ENCODE measurements around the gene TNN.
A peak's percentile ranks its signal among the peaks of the same experiment; 100 is the strongest.
"Not testable (repeated sequence)": the region's sequence is repeated elsewhere in the genome, so short reads cannot be mapped to it uniquely, and the experiment has no call there.

The TNN gene, protein sequence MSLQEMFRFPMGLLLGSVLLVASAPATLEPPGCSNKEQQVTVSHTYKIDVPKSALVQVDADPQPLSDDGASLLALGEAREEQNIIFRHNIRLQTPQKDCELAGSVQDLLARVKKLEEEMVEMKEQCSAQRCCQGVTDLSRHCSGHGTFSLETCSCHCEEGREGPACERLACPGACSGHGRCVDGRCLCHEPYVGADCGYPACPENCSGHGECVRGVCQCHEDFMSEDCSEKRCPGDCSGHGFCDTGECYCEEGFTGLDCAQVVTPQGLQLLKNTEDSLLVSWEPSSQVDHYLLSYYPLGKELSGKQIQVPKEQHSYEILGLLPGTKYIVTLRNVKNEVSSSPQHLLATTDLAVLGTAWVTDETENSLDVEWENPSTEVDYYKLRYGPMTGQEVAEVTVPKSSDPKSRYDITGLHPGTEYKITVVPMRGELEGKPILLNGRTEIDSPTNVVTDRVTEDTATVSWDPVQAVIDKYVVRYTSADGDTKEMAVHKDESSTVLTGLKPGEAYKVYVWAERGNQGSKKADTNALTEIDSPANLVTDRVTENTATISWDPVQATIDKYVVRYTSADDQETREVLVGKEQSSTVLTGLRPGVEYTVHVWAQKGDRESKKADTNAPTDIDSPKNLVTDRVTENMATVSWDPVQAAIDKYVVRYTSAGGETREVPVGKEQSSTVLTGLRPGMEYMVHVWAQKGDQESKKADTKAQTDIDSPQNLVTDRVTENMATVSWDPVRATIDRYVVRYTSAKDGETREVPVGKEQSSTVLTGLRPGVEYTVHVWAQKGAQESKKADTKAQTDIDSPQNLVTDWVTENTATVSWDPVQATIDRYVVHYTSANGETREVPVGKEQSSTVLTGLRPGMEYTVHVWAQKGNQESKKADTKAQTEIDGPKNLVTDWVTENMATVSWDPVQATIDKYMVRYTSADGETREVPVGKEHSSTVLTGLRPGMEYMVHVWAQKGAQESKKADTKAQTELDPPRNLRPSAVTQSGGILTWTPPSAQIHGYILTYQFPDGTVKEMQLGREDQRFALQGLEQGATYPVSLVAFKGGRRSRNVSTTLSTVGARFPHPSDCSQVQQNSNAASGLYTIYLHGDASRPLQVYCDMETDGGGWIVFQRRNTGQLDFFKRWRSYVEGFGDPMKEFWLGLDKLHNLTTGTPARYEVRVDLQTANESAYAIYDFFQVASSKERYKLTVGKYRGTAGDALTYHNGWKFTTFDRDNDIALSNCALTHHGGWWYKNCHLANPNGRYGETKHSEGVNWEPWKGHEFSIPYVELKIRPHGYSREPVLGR (N-terminal part only)
- total RNA-seq: 0 to 0.39 (median 0) reads per million in 3 experiments

DNA sequence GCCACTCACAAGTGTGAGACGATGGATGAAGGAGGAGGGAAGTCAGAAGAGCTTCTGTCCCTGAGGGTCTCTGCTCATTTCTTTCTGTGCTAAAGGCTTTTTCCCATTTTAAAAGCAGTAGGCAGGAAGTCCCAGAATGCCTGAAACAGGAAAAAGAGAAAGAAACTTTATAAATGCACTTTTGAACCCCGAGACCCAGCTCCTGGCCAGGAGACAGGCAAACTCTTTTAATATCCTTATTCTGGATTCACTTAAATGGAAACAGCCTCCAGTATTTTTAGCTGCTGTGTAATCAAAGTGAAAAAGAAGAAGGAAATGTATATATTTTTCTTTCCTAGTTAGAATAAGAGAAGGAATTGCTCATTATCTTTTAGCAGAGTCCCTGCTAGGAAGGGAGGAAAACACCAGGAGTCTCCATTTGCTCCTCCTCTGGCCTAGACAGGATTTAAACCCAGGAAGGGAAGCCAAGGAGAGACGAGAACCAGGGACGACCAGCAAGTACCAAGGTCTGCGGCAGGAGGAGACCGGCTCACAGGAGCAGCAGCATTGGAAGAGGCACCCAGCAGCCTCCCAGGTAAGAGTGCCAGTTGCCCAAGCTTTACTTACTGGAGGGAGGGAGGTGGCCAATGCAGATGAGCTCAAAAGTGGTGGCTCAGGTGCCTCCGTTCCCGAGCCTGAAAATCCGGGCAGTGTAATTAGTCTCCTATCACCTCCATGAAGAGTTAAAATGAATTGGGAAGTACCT, at the start of gene TNN:
Gene TNN (plus strand): TSS at position 472 of the 745 bp plus-strand sequence. CDS start 9,586 bp downstream, outside the sequence.
- no peak for DNase-seq

DNA sequence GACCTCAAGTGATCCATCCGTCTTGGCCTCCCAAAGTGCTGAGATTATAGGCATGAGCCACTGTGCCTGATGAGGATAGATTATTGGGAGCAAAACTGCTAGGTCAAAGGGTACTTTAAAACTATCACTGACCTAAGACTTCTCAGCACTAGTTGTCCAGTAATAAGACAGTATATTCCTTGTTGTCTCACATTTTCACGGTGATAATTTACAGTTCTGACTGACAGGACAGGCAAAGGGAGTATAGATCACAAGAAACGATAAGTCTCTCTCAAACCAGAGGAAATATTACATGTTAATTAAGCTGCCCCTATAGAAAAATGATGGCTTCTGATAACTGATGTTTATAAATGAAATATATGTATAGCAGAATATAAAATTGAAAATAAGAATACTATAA, 48.1 kb upstream of the TNN start:
- no peak for DNase-seq

DNA sequence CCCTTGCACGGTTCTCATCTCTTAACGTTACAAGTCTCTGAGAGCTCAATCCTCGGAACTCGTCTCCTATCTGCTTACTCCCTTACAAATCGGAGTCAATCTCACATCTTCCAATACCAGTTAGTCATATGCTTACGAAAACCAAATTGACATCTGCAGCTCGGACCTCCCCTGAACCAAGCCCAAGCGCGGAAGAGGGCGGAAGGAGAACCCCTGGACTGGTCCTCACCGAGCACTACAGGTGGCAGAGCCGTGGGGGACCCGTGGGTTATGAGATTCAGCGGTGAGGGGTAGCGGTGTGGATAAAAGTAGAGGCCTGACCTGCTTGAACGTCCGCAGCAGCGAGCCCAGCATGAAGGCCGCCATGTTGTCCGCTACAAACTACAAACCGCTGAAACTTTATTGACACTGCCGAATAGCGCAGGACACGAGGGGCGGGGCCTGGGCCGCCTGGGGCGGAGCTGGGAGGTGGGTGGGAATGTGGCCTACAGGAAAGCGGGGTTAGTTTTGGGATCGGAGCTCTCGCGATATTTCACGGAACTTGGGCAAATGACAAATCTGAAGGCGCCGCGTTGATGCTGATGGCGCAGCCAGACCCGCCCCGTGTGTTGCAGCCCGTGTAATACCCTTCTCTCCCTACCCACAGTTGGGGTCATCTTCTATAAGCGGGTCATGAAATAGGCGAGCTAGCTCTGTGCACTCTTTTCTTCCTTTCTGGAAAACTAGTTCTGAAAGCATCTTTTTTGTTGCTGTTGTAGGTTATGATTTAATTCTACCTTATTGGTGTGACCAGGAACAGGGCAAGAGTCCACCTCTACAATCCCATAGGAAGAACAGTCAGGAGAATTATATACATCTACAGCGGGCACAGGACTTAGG, 44.4 kb upstream of the TNN start, which contains the start of gene MRPS14:
Gene MRPS14 (minus strand): TSS at position 383 of the 879 bp plus-strand sequence. CDS start 17 bp downstream, at position 366.
- peak; percentile 97 for DNase-seq

DNA sequence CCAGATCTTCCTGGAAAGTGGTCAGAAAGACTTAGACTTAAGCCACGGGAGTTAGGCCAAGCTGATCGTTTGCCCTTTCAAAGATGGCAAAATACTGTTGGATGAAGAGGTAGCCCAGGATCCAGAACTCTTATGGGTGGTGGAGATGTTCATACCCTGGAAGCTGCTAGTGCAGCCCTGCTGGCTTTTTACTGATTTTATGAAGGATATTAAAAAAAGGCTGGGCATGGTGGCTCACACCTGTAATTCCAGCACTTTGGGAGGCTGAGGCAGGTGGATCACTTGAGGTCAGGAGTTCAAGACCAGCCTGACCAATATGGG, 43.8 kb upstream of the TNN start:
- DNase-seq: not testable (repeated sequence)

DNA sequence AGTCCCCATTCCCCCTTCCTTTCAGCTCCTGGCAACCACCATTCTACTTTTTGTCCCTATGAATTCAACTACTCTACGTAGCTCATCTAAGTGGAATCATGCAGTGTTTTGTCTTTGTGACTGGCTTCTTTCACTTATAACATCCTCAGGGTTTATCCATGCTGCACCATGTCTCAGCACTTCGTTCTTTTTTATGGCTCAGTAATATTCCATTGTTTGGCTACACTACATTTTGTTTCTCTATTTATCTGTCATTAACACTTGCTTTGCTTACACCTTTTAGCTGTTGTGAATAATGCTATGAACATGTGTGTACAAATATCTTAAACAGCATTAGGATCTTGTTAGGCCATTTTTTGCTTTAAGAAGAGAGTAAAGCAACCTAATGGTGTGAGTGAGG, 42.9 kb upstream of the TNN start:
- no peak for DNase-seq

DNA sequence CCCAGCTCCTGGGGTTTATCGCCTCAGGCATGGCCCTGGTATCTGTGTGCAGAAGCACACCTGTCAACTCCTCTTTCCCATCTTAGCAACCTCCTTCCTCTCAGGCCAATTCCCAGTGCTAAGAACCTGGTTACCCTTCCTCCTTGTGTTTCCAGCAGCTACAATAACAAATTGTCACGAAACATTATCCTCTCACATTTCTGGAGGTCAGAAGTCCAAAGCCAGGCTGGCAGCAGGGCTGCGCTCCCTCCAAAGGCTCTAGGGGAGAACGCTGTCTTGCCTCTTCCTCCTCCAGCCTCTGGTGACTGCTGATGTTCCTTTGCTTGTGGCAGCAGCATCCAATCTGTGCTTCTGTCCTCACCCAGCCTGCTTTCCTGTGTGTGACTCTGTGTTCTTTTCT, 33.7 kb upstream of the TNN start:
- DNase-seq: no peak

DNA sequence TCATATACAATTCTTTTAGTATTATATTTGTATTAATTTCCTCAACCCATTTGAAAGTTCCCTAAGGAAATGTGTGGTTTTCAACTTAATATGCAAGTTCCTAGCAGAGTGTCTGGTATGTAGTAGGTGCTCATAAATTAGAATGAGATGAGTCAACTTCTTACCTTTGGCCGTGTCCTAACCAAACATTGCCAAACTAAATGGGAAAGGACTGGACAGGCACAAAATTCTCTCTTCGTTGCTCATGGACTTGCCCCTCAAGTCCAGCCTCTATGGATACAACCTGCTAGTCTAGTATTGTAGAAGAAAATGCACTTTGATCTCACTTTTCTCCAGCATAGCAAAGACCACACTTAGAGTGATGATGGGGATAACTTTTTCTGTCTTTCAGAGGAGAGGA, 32.9 kb upstream of the TNN start:
- no peak for DNase-seq

DNA sequence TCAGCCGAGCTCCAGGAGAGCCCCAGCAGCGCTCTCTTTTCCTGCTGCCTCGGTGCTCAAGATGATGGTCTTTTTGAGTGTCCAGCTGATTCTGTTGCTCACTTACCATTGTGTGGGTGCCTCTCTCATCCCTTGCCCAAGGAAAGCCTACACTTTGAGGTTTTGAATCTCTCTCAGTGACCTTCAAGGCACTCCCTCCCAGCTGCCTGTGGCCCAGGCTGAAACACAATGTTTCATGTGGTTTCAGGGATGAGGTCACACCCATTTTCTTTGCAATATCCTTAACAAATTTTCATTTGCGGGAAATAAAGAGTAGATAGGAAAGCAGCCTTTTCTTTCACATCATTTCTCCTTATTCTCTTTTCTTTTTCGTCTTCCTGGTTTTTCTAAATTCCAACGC, 31.8 kb upstream of the TNN start:
- no peak for DNase-seq

DNA sequence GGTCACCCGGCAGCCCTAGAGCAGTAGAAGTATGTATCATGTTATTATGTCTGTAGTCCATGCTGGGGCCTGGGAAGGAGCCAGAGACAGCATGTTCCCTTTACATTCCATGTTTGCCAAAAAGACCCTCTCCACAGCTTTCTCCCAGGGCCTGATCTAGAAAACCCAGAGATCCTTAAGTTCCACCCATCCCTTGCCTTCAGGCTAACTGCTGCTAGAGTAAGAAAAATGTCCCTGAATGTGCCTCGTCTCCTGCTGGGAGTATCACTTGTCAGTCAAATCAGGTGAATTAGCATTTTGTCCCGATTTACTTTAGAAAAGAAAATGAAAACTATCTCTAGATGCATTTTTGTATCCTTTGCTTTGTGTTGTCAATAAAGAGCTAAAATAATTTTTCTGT, 31.2 kb upstream of the TNN start:
- no peak for DNase-seq

DNA sequence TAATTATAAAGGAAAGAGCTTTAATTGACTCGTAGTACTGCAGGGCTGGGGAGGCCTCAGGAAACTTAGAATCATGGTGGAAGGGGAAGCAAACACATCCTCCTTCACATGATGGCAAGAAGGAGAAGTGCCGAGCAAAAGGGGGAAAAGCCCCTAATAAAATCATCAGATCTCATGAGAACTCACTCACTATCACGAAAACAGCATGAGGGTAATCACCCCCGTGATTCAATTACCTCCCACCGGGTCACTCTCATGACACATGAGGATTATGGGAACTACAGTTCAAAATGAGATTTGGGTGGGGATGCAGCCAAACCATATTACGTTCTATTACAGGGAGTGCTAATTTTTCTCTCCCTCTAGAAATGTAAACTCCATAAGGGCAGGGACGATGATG, 30.2 kb upstream of the TNN start:
- no peak for DNase-seq

DNA sequence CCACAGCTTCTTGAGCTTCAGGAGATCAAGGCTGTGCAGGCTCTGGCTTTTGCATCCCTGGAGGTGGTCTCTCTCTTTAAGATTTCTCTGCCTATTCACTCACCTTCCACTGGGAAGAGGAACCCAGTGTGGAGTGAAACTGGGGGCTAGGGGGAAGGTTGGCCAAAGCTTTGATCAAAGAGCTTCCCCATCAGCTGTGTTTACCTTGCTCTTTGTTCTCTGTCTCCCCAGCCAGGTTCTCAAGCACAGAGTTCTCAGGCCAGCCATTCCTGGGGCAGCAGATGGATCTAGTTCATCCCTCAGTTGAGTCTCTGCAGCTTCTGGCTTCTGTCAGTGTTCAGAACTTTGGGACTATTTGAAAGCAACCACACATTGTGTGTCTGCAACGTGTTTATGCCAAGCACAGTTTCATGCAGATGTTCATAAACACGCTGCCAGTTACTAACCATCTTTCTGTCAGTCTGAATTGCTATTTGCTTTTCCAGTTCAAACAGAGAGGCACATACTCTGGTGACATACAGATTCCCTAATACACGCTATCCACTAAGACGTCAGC, 27.2 kb upstream of the TNN start:
- no peak for DNase-seq

DNA sequence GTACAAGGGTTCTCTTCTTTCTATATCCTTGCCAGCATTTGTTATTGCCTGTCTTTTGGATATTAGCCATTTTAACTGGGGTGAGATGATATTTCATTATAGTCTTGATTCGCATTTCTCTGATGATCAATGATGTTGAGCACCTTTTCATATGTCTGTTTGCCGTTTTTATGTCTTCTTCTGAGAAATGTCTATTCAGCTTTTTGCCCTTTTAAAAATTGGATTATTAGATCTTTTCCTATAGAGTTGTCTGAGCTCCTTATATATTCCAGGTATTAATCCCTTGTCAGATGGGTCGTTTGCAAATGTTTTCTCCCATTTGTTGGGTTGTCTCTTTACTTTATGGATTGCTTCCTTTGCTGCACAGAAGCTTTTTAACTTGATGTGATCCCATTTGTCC, 25.0 kb upstream of the TNN start:
- DNase-seq: no peak

DNA sequence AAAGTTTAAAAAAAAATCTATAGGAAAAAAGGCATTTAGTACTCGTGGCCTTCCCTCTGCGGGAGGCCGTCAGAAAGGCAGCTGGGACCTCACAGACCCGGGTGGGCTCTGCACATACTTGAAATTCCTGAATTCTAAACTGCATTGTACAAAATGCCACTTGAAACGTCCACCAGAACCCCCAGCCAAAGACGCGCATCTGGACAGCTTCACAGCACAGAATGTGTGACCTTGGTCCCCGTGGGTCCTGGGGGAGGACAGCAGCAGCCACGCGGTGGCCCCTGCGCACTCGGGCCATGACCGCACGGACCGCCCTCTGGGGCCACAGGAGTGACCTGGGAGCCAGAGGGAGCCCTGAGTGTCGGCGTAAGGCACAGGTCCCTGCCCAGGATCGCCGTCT, 23.8 kb upstream of the TNN start:
- no peak for DNase-seq

DNA sequence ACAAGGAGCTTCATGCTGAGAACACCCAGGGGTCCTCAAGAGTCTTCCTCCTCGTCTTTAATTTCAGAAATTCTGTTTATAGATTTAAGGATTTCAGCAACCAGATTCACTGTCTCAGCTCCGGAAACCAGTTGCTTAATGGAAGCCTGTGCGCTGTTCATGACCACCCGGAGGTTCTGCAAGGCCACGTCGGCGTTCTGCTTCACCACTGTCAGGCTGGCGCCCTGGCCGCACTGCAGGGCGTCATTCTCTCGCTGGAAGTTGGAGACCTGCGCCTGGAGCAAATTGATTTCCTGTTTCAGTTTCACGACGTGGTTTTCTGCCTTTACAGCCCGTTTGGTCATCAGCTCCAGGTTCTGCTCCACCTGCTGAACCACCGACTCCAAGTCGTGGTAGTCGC, 23.0 kb upstream of the TNN start:
- DNase-seq: not testable (repeated sequence)

DNA sequence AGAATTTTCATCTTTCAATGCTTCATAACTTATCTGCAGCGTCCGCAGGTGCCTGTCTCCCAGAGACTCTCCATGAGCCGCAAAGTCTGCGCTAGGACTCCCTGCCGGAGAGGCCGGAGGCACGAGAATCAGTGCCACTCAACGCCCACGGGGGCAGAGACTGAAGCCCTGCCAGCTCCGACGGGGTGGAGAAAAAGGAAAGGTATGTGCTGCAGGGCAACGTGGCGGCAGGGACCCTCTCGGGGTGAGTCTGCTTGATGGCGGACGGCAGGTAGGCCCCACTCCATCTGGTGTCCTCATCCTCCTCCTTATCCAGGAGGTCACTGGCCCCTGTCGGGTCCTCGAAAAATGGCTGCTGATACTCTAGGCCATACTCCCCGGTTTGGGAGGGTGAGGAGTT, 22.5 kb upstream of the TNN start:
- DNase-seq: no peak

DNA sequence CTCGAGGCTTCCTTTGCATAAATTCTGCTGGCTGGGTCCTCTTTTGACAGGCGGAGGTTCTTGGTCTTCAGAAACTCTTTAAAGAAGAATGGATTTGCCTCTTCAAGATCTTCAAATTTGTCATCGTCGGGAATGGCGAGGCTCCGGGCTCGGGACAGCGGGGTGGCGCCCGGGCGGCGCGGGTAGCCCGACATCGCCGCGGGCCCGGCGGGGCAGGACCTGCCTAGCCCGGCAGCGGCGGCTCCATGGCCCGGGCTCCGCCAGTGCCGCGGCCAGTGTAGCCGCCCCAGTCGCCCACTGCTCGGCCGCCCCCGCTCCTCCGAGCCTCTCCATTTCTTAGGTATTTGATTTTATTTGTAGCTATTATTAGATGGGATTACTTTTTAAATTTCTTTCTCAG, 22.1 kb upstream of the TNN start:
- DNase-seq: no peak

DNA sequence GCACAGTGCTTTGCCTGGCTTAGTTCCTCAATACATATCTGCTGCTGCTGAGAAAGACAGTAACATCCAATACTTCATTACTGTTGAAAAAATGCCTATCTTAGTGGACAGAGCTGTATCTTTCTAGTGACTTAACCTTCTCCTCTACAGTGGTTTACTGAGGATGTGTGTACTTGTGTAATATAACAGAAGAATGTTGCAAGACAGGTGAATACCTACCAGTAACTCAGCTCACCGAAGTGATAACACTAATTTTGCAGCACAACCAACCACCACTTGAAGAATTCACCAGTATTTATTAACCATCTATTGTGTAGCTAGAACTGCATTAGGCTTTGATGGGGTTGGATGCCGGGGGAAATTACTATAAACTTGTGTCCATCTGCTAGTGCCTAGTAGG, 16.6 kb upstream of the TNN start:
- no peak for DNase-seq

DNA sequence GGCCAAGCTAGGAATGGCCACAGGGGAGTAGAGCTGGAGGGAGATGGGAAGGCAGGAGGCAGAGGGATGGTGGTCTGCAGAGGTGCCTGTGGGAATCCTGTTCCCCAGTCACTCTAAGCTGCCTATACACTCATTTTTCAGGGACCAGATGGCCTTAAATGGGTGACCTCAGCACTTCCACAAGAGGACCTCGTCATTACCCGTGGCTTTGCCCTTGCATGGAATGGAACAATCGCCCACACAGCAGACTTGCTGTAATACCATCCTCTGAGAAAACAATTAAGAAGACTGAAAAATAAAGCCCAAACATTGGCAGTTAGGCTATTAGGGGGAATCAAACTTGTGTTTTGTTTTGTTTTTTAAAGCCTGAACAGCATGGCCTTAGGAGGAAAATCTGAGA, 12.9 kb upstream of the TNN start:
- no peak for DNase-seq

DNA sequence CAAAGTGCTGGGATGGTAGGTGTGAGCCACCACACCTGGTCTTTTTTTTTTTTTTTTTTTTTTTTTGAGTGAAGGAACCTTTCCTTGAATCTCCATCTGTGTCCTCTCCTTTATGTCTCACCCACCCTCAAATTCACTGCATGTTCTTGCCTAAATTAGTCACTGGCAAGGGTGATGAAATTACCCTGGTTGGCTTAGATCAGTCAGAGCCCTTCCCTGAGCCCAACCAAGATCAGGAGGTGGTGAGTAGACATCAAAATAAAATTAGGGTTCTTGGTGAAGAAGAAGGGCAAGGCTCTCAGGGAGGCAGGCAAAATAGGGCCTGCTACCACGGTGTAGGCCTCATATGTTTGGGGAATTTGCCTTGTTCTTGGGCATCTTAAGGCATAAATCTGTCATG, 5.3 kb upstream of the TNN start:
- no peak for DNase-seq

DNA sequence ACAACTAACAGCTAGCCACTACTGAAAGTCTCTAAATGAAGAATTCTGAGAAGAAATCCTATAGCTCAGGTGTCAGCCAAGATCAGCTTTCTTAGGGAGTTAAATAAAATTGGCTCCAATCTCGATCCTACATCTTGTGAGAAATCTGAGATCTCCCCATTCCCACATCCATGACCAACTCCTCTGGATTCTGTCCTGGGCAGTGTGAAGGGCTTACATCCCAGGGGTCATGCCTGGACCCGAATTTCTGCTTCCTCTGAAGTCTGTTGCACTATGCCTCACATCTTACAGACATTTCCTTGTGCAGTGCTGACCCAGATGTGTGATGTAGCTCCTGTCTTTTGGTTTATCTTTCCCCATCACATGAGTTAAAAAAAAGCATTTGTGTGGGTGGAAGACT, 4.8 kb upstream of the TNN start:
- DNase-seq: no peak

DNA sequence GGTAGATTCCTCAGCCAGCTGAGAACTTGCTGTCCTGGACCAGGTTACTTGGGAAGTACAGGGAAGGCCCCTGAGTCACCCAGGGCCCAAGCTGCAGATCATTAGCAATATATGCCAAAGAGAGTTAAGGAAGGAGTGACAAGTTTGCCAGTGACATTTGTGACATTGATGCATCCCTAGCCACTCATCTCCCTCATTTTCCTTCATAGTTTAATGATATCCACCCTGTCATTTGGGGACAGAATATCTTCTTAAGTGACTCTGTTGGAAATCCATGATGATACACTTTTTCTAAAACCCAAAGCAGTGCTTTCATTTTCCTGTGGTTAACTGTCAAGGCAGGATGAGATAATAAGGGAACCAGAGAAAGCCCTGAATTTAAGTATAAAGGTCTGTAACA, 3.2 kb downstream of the TNN start:
- DNase-seq: no peak

All from central memory CD4-positive, alpha-beta T cell (primary cell).